Tibial artery (tissue), 4 donors: ENCODE measurements around the gene STAB2.

Experiments
- DNase-seq, 2 donors: peaks; one replicate each; pipeline ENCODE4 v3.0.0-alpha.2; 2019
- H3K27ac ChIP-seq, 2 donors: fragments of 200-600 bp; sonication (generic) in 1 of 2; 1 replicate in 1 of 2; 2 replicates in 1 of 2; pipeline ENCODE4 v1.5.1; 2018 to 2019; ENCODE audit warnings: mild to moderate bottlenecking in 1 of 2
- H3K27me3 ChIP-seq, 2 donors: fragments of 200-600 bp; sonication (generic) in 1 of 2; one replicate each; pipeline versions ENCODE4 v1.5.1 to v1.6.0; 2016 to 2019
- H3K36me3 ChIP-seq, 3 donors: fragments of 200-600 bp; sonication (generic) in 2 of 3; one replicate each; pipeline ENCODE4 v1.5.1; 2016 to 2019; ENCODE audit warnings: mild to moderate bottlenecking in 2 of 3
- H3K4me1 ChIP-seq, 4 donors: fragments of 200-600 bp; sonication (generic) in 2 of 4; 1 replicate in 3 of 4; 2 replicates in 1 of 4; pipeline ENCODE4 v1.5.1; 2016 to 2019
- H3K4me3 ChIP-seq, 2 donors: fragments of 200-600 bp; sonication (generic) in 1 of 2; 1 replicate in 1 of 2; 2 replicates in 1 of 2; pipeline ENCODE4 v1.5.1; 2018 to 2019; ENCODE audit warnings: mild to moderate bottlenecking in 2 of 2
- H3K9me3 ChIP-seq, 3 donors: fragments of 200-600 bp; sonication (generic) in 1 of 3; one replicate each; pipeline ENCODE4 v1.5.1; 2016 to 2019
- CTCF ChIP-seq, 2 experiments: fragments of 200-600 bp in 1 of 2; fragments of 450-650 bp in 1 of 2; IDR thresholded peaks; one replicate each; pipeline ENCODE4 v1.5.1; 2017 to 2019; ENCODE audit warnings: antibody characterized with exemption in 2 of 2, mild to moderate bottlenecking in 1 of 2, moderate library complexity in 1 of 2
- intact Hi-C: fragments of 100-400 bp; cut with DNase I; formaldehyde crosslinking; loops from one replicate; pipeline ENCODE4 v1.15.0; 2023; ENCODE audit warnings: low total_unique reads

STAB2 gene

GRCh38 chr12:103599274-103599673, 12.2 kb downstream of the STAB2 start:
- no peaks in the 10 kb centered on the region for H3K27me3 ChIP-seq
- H3K27ac ChIP-seq = no peak overlapping the region
- no peaks in the 10 kb centered on the region for H3K4me1 ChIP-seq
- H3K9me3 ChIP-seq = no peaks in the 10 kb centered on the region
- no peak for TF ChIP-seq CTCF (IDR thresholded peaks at IDR 0.05)
- DNase-seq = no peak
- H3K4me3 ChIP-seq = no peak overlapping the region
- intact Hi-C loops = no loop called here
- no peaks in the 10 kb centered on the region for H3K36me3 ChIP-seq

GRCh38 chr12:103600967-103601728, 14.1 kb downstream of the STAB2 start:
- no peaks in the 10 kb centered on the region for H3K36me3 ChIP-seq
- H3K9me3 ChIP-seq = no peaks in the 10 kb centered on the region
- no peak overlapping the region for H3K27ac ChIP-seq
- no peak for DNase-seq
- H3K27me3 ChIP-seq = no peaks in the 10 kb centered on the region
- TF ChIP-seq CTCF (IDR thresholded peaks at IDR 0.05) = no peak
- intact Hi-C loops = no loop called here
- H3K4me1 ChIP-seq = no peaks in the 10 kb centered on the region
- no peak overlapping the region for H3K4me3 ChIP-seq

- no peak overlapping the region for H3K27ac ChIP-seq
- intact Hi-C loops = no loop called here
Measured at GRCh38 chr12:103620395-103620794, 33.3 kb downstream of the STAB2 start.

GRCh38 chr12:103623716-103624115, 36.6 kb downstream of the STAB2 start:
- peaks cover 0 to 15% (median 8%) of the 10 kb centered on the region in 4 donors for H3K4me1 ChIP-seq
- H3K27me3 ChIP-seq = no peaks in the 10 kb centered on the region
- H3K27ac ChIP-seq = no peak overlapping the region
- intact Hi-C loops = no loop called here
- no peak for DNase-seq
- no peaks in the 10 kb centered on the region for H3K36me3 ChIP-seq
- no peak for TF ChIP-seq CTCF (IDR thresholded peaks at IDR 0.05)
- no peak overlapping the region for H3K4me3 ChIP-seq
- no peaks in the 10 kb centered on the region for H3K9me3 ChIP-seq

More at GRCh38 chr12:103620395-103620794, 33.3 kb downstream of the STAB2 start:
- Histone ChIP-seq H3K36me3 (no peaks in the 10 kb centered on the region), H3K4me3 (no peak overlapping the region), H3K27me3 (no peaks in the 10 kb centered on the region), H3K9me3 (no peaks in the 10 kb centered on the region), H3K4me1 (no peaks in the 10 kb centered on the region)
- no peak for DNase-seq
- TF ChIP-seq CTCF (IDR thresholded peaks at IDR 0.05) = no peak

GRCh38 chr12:103626498-103626897, 39.4 kb downstream of the STAB2 start:
- H3K36me3 ChIP-seq = no peaks in the 10 kb centered on the region
- H3K9me3 ChIP-seq = no peaks in the 10 kb centered on the region
- peaks cover 0 to 15% (median 8%) of the 10 kb centered on the region in 4 donors for H3K4me1 ChIP-seq
- peak overlapping the region; percentile 10 to 19 for H3K27ac ChIP-seq
- DNase-seq = peak; percentile 73 to 80
- H3K27me3 ChIP-seq = no peaks in the 10 kb centered on the region
- intact Hi-C loops = no loop called here
- TF ChIP-seq CTCF (IDR thresholded peaks at IDR 0.05) = peak; percentile 45 to 46
- no peak overlapping the region for H3K4me3 ChIP-seq
